Stimulated activated CD4-positive, alpha-beta T cell treated with anti-CD3 and anti-CD28 coated beads, TNF-alpha, amount 100 ng/mL, for 4 hours (primary cell): ENCODE data around the gene IPCEF1.

Experiments
- DNase-seq, 3 experiments: peaks; one replicate each; pipeline ENCODE4 v3.0.0-alpha.2; 2020; ENCODE audit warnings: low read depth in 3 of 3

IPCEF1 gene

DNA sequence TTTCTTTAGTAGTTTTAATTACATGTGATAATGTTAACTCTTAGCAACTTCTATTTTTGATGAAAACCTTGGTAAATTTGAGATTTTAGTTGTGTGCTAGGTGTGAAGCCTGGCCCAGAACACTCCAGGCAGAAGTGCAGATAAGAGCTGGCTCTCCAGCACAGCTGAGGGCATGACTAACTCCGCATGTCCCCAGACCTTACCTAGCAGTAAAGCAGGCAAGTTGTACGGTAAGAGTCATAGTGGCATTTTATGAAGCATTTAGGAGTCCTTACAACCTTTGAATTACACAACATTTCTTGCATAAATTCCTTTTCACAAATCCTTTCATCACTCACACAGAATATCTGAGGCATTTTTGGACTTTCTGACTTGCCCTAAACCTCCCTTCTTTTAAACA, 250.4 kb downstream of the IPCEF1 start:
- no peak for DNase-seq
